Trophoblast cell (in vitro differentiated cells and primary cell): ENCODE data around the gene CDK2AP2.

Source experiments
- DNase-seq, 2 donors: peaks; one replicate each; pipeline ENCODE4 v3.0.0-alpha.2; 2016
- H2AFZ ChIP-seq: 2 replicates; pipeline ENCODE4 v1.6.1; 2013; ENCODE audit warnings: low read length, moderate library complexity, mild to moderate bottlenecking; ENCODE audit not compliant: insufficient read depth, poor library complexity
- H2AK5ac ChIP-seq: 2 replicates; pipeline ENCODE4 v1.6.1; 2013; ENCODE audit warnings: mild to moderate bottlenecking, low read length
- H2BK120ac ChIP-seq: 2 replicates; pipeline ENCODE4 v1.6.1; 2013; ENCODE audit warnings: low read length, mild to moderate bottlenecking, moderate library complexity; ENCODE audit not compliant: insufficient read depth, poor library complexity
- H2BK12ac ChIP-seq: 2 replicates; pipeline ENCODE4 v1.6.1; 2013; ENCODE audit warnings: mild to moderate bottlenecking, low read length, moderate library complexity
- H2BK5ac ChIP-seq: 2 replicates; pipeline ENCODE4 v1.6.1; 2013; ENCODE audit warnings: low read length, low read depth, moderate library complexity, mild to moderate bottlenecking; ENCODE audit not compliant: poor library complexity
- H3K14ac ChIP-seq: 2 replicates; pipeline ENCODE4 v1.6.1; 2013; ENCODE audit warnings: mild to moderate bottlenecking, low read length
- H3K18ac ChIP-seq: 2 replicates; pipeline ENCODE4 v1.6.1; 2013; ENCODE audit warnings: mild to moderate bottlenecking, low read length
- H3K23ac ChIP-seq: 2 replicates; pipeline ENCODE4 v1.6.1; 2013; ENCODE audit warnings: low read length
- H3K27ac ChIP-seq: 2 replicates; pipeline ENCODE4 v1.5.1; 2013; ENCODE audit warnings: low read depth, mild to moderate bottlenecking, inconsistent platforms, low read length, moderate library complexity
- H3K27me3 ChIP-seq: 2 replicates; pipeline ENCODE4 v1.6.1; 2013; ENCODE audit warnings: inconsistent platforms, mild to moderate bottlenecking, low read length, moderate library complexity; ENCODE audit not compliant: insufficient read depth
- H3K36me3 ChIP-seq, 2 experiments: 1 replicate in 1 of 2; 2 replicates in 1 of 2; pipeline ENCODE4 v1.6.1; 2013; ENCODE audit warnings: low read length in 2 of 2, mild to moderate bottlenecking in 2 of 2, moderate library complexity in 1 of 2; ENCODE audit not compliant: insufficient read depth in 2 of 2, control insufficient read depth in 1 of 2
- H3K4ac ChIP-seq: 2 replicates; pipeline ENCODE4 v1.6.1; 2013; ENCODE audit warnings: low read depth, mild to moderate bottlenecking, low read length, moderate library complexity
- H3K4me1 ChIP-seq, 2 experiments: 1 replicate in 1 of 2; 2 replicates in 1 of 2; pipeline ENCODE4 v1.6.1; 2013; ENCODE audit warnings: low read length in 2 of 2, mild to moderate bottlenecking in 2 of 2, moderate library complexity in 1 of 2; ENCODE audit not compliant: insufficient read depth in 2 of 2, control insufficient read depth in 1 of 2
- H3K4me2 ChIP-seq: 2 replicates; pipeline ENCODE4 v1.6.1; 2013; ENCODE audit warnings: inconsistent platforms, mild to moderate bottlenecking, low read length, moderate library complexity
- H3K4me3 ChIP-seq: 2 replicates; pipeline ENCODE4 v1.5.1; 2013; ENCODE audit warnings: mild to moderate bottlenecking, low read depth, low read length, inconsistent platforms
- H3K79me1 ChIP-seq: one replicate; pipeline ENCODE4 v1.6.1; 2013; ENCODE audit warnings: low read length
- H3K79me2 ChIP-seq: 2 replicates; pipeline ENCODE4 v1.6.1; 2013; ENCODE audit warnings: low read length, mild to moderate bottlenecking; ENCODE audit not compliant: control insufficient read depth, insufficient read depth, poor library complexity
- H3K9ac ChIP-seq: 2 replicates; pipeline ENCODE4 v1.6.1; 2013; ENCODE audit warnings: mild to moderate bottlenecking, low read length
- H3K9me3 ChIP-seq: 2 replicates; pipeline ENCODE4 v1.6.1; 2013; ENCODE audit warnings: low read depth, mild to moderate bottlenecking, control low read depth, inconsistent platforms, low read length; ENCODE audit not compliant: insufficient read depth
- H4K12ac ChIP-seq: 2 replicates; pipeline ENCODE4 v1.6.1; 2013; ENCODE audit warnings: low read depth, mild to moderate bottlenecking, low read length, moderate library complexity
- H4K8ac ChIP-seq: 2 replicates; pipeline ENCODE4 v1.6.1; 2013; ENCODE audit warnings: low read depth, mild to moderate bottlenecking, low read length, moderate library complexity
- H4K91ac ChIP-seq: one replicate; pipeline ENCODE4 v1.6.1; 2013; ENCODE audit warnings: low read depth, mild to moderate bottlenecking, low read length, moderate library complexity
- WGBS: extraction: QIAGEN DNeasy Blood & Tissue Kit; methylation state at CpG from one replicate; pipeline ENCODE4 v1.1.7; 2013; ENCODE audit warnings: missing lambda C conversion rate; ENCODE audit not compliant: insufficient read length, insufficient coverage; ENCODE audit errors: extremely low coverage; 5-methylcytosine and 5-hydroxymethylcytosine counted together

Gene CDK2AP2

GRCh38 chr11:67492801-67493547, 15.0 kb downstream of the CDK2AP2 start:
- no peak overlapping the region for H3K4me2 ChIP-seq
- H3K23ac ChIP-seq: no peak overlapping the region
- H2BK120ac ChIP-seq: no peak overlapping the region
- H3K27ac ChIP-seq: no peak overlapping the region
- H3K4me1 ChIP-seq: no peaks in the 10 kb centered on the region
- no peak overlapping the region for H3K14ac ChIP-seq
- no peaks in the 10 kb centered on the region for H3K79me1 ChIP-seq
- H4K8ac ChIP-seq: no peak overlapping the region
- H4K91ac ChIP-seq: no peak overlapping the region
- H3K27me3 ChIP-seq: no peaks in the 10 kb centered on the region
- no peak overlapping the region for H3K9ac ChIP-seq
- no CpG with 5 or more reads among the region's 46 CpGs for WGBS
- H3K18ac ChIP-seq: no peak overlapping the region
- peaks cover 89 to 90% of the 10 kb centered on the region in 2 experiments for H3K36me3 ChIP-seq
- H3K79me2 ChIP-seq: no peaks in the 10 kb centered on the region
- H2AFZ ChIP-seq: no peak overlapping the region
- H2BK5ac ChIP-seq: no peak overlapping the region
- DNase-seq: peak in 1 of 2 donors; percentile 4
- no peak overlapping the region for H3K4me3 ChIP-seq
- no peak overlapping the region for H2AK5ac ChIP-seq
- no peaks in the 10 kb centered on the region for H3K9me3 ChIP-seq
- H2BK12ac ChIP-seq: no peak overlapping the region
- no peak overlapping the region for H3K4ac ChIP-seq
- H4K12ac ChIP-seq: no peak overlapping the region

- Histone ChIP-seq H3K27ac (no peak overlapping the region), H2BK120ac (no peak overlapping the region), H3K23ac (no peak overlapping the region), H4K12ac (no peak overlapping the region), H3K4me2 (no peak overlapping the region), H3K18ac (no peak overlapping the region), H3K36me3 (peaks cover 84% of the 10 kb centered on the region in 2 experiments), H3K9ac (no peak overlapping the region), H2AFZ (no peak overlapping the region), H3K79me1 (no peaks in the 10 kb centered on the region), H4K91ac (no peak overlapping the region), H2BK12ac (no peak overlapping the region), H2AK5ac (no peak overlapping the region), H3K27me3 (no peaks in the 10 kb centered on the region), H3K4me3 (no peak overlapping the region), H2BK5ac (no peak overlapping the region), H3K4ac (no peak overlapping the region), H3K4me1 (no peaks in the 10 kb centered on the region), H4K8ac (no peak overlapping the region), H3K14ac (no peak overlapping the region), H3K9me3 (no peaks in the 10 kb centered on the region), H3K79me2 (no peaks in the 10 kb centered on the region)
- no peak for DNase-seq
- WGBS: no CpG with 5 or more reads among the region's 19 CpGs
These were observed 15.8 kb downstream of the CDK2AP2 start for GRCh38 chr11:67492069-67492727.

- H3K4me3 ChIP-seq: no peak overlapping the region
- no peak overlapping the region for H3K4ac ChIP-seq
- H3K4me2 ChIP-seq: no peak overlapping the region
- no peak overlapping the region for H3K9ac ChIP-seq
- no peaks in the 10 kb centered on the region for H3K9me3 ChIP-seq
- H2BK5ac ChIP-seq: no peak overlapping the region
- H2BK12ac ChIP-seq: no peak overlapping the region
- H3K27me3 ChIP-seq: no peaks in the 10 kb centered on the region
- no peak overlapping the region for H3K23ac ChIP-seq
- no peak overlapping the region for H3K27ac ChIP-seq
- no peak overlapping the region for H2BK120ac ChIP-seq
- H4K12ac ChIP-seq: no peak overlapping the region
- no peak overlapping the region for H4K91ac ChIP-seq
- DNase-seq: no peak
- H3K14ac ChIP-seq: no peak overlapping the region
- H3K4me1 ChIP-seq: no peaks in the 10 kb centered on the region
- WGBS: no CpG with 5 or more reads among the region's 24 CpGs
- no peak overlapping the region for H2AK5ac ChIP-seq
- H3K36me3 ChIP-seq: peaks cover 78 to 80% of the 10 kb centered on the region in 2 experiments
- H4K8ac ChIP-seq: no peak overlapping the region
- no peaks in the 10 kb centered on the region for H3K79me2 ChIP-seq
- no peak overlapping the region for H2AFZ ChIP-seq
- H3K18ac ChIP-seq: no peak overlapping the region
- H3K79me1 ChIP-seq: no peaks in the 10 kb centered on the region
These were observed 16.5 kb downstream of the CDK2AP2 start for GRCh38 chr11:67491276-67492068.

GRCh38 chr11:67490727-67491065, 17.3 kb downstream of the CDK2AP2 start:
- H2AFZ ChIP-seq: no peak overlapping the region
- DNase-seq: no peak
- H3K18ac ChIP-seq: no peak overlapping the region
- no peak overlapping the region for H4K91ac ChIP-seq
- H3K27ac ChIP-seq: no peak overlapping the region
- no peaks in the 10 kb centered on the region for H3K27me3 ChIP-seq
- no peak overlapping the region for H2BK12ac ChIP-seq
- WGBS: no CpG with 5 or more reads among the region's 15 CpGs
- no peak overlapping the region for H3K14ac ChIP-seq
- H3K79me2 ChIP-seq: no peaks in the 10 kb centered on the region
- no peaks in the 10 kb centered on the region for H3K4me1 ChIP-seq
- H4K8ac ChIP-seq: no peak overlapping the region
- H3K79me1 ChIP-seq: no peaks in the 10 kb centered on the region
- no peak overlapping the region for H3K9ac ChIP-seq
- H3K9me3 ChIP-seq: no peaks in the 10 kb centered on the region
- H3K23ac ChIP-seq: no peak overlapping the region
- H2BK5ac ChIP-seq: no peak overlapping the region
- H3K4me2 ChIP-seq: no peak overlapping the region
- H4K12ac ChIP-seq: no peak overlapping the region
- no peak overlapping the region for H3K4ac ChIP-seq
- H2AK5ac ChIP-seq: no peak overlapping the region
- H3K4me3 ChIP-seq: no peak overlapping the region
- H2BK120ac ChIP-seq: no peak overlapping the region
- peaks cover 71 to 73% of the 10 kb centered on the region in 2 experiments for H3K36me3 ChIP-seq
